HG02623 (cell line): ENCODE results near the gene SYCE3.

Source experiments
- ATAC-seq: cut with Tn5 transposase; IDR thresholded peaks from one replicate; pipeline ENCODE4 v1.9.1; 2021; ENCODE audit warnings: moderate library complexity; ENCODE audit not compliant: unreplicated experiment

SYCE3 gene

GRCh38 chr22:50600967-50601668, 38.4 kb upstream of the SYCE3 start:
- ATAC-seq = no peak

- ATAC-seq = no peak
Observed at GRCh38 chr22:50600538-50600937, 37.8 kb upstream of the SYCE3 start, which contains the start of gene MAPK8IP2. MAPK8IP2 (plus strand) TSS chr22:50600793; CDS start chr22:50600819, 26 bp downstream.

GRCh38 chr22:50599816-50600455, 37.2 kb upstream of the SYCE3 start:
- ATAC-seq = no peak

- no peak for ATAC-seq
Observed at GRCh38 chr22:50597097-50597496, 34.4 kb upstream of the SYCE3 start.

GRCh38 chr22:50595189-50595588, 32.5 kb upstream of the SYCE3 start:
- ATAC-seq = no peak

GRCh38 chr22:50587407-50587806, 24.7 kb upstream of the SYCE3 start:
- no peak for ATAC-seq

- ATAC-seq = no peak
Observed at GRCh38 chr22:50586416-50586815, 23.7 kb upstream of the SYCE3 start.

- ATAC-seq = no peak
Observed at GRCh38 chr22:50585781-50586180, 23.1 kb upstream of the SYCE3 start.

- ATAC-seq = no peak
Observed at GRCh38 chr22:50585238-50585637, 22.5 kb upstream of the SYCE3 start.

GRCh38 chr22:50584106-50585096, 21.7 kb upstream of the SYCE3 start:
- ATAC-seq = no peak

GRCh38 chr22:50583294-50583861, 20.7 kb upstream of the SYCE3 start:
- peak; percentile 13 for ATAC-seq

GRCh38 chr22:50582493-50583293, 20.0 kb upstream of the SYCE3 start, which contains the start of gene CHKB:
CHKB (minus strand) TSS chr22:50582849; CDS start chr22:50582781, 68 bp downstream.
- ATAC-seq = peak; percentile 87

GRCh38 chr22:50581950-50582492, 19.3 kb upstream of the SYCE3 start:
- ATAC-seq = no peak

GRCh38 chr22:50581031-50581949, 18.6 kb upstream of the SYCE3 start:
- no peak for ATAC-seq

GRCh38 chr22:50579752-50580151, 17.0 kb upstream of the SYCE3 start:
- ATAC-seq = no peak

- ATAC-seq = no peak
Observed at GRCh38 chr22:50578776-50579310, 16.1 kb upstream of the SYCE3 start.

- no peak for ATAC-seq
Observed at GRCh38 chr22:50577987-50578775, 15.5 kb upstream of the SYCE3 start, which contains the start of gene CPT1B. CPT1B (minus strand) TSS chr22:50578427; CDS start chr22:50577915, 512 bp downstream.

GRCh38 chr22:50577697-50577986, 14.9 kb upstream of the SYCE3 start:
- ATAC-seq = no peak
